GM21723 (cell line): Measurements from ENCODE around the gene C4orf50.
"Not testable (repeated sequence)": the region's sequence is repeated elsewhere in the genome, so short reads cannot be mapped to it uniquely, and the experiment has no call there.

ENCODE experiments used
- ATAC-seq: cut with Tn5 transposase; IDR thresholded peaks from one replicate; pipeline ENCODE4 v1.9.1; 2021; ENCODE audit warnings: mild to moderate bottlenecking, moderate library complexity; ENCODE audit not compliant: unreplicated experiment

Gene C4orf50

DNA sequence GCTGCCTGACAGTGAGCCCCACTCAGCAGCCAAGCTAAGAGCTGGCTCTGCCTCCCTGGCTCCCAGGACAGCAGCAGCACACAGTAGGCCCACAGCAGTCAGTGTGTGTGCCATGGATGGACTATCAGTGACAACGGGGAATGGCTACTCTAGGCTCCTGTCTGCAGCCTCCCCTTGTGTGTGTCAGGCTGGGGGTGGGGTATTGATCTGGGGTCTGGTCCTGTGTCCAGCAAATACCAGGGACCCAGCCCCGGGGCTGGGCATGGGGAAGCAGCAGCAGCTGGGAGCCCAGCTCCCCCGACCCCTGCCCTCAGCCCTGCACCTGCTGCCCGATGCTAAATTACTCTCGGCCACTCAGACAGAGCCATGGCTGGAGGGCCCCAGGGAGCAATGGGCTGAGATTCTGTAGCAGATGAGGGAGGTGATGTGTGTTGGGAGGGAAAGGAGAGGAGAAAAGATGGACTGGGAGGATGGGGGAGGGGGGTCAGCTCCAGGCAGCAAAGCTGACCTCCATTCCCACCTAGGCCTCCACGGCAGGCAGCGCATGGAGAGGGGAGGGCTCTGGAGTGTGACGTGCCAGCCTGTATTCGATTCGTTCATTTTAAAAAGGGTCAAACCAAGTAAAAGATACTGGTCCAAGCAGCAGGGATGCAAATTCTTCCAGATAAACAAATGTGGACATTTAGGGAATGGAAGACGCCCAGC lies 64.0 kb downstream of the C4orf50 start:
- ATAC-seq = no peak

DNA sequence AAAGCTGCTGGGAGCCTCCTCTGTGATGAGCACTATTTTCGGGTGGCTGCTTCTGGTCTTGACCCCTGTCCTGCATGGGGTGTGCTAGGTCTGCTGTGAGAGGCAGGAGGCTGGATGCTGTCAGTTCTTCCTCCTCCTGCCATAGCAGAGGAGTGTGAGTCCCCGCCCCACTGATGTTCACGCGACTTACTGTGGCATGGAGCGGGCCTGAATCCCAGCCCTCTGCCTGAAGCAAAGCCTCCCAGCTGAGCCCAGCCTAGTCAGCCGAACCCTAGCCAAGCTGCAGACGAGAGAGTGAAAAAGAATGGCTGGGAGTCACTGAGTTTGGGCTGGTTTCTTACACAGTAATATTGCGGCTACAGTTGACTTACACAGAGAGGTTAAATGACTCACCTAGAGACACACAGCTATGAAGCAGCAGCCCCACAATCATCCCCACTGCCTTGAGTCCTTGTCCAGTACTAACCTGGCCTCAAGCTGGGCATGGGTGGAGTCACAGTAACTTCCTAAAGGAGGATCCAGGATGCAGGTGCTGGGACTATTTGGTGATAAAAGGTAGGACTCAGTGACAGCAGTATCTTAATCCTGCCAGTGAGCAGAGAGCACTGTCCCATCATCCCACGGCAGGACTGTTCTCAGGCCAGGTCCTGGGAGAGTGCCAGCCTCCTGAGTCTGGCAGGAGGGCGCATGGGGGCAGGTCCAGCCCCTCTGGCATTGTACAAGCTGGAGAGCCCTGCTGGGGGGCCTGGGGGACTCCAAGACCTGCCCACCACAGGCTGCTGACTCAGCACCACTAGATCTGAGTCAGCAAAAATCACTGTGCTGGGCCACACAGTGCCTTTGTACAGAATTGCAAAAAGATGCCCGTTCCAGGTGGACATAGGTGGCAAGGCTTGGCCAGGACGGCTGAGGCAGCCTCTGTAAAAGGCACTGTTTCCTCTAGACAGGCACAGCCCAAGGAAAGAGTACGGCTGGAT lies 65.0 kb downstream of the C4orf50 start:
- ATAC-seq = no peak

DNA sequence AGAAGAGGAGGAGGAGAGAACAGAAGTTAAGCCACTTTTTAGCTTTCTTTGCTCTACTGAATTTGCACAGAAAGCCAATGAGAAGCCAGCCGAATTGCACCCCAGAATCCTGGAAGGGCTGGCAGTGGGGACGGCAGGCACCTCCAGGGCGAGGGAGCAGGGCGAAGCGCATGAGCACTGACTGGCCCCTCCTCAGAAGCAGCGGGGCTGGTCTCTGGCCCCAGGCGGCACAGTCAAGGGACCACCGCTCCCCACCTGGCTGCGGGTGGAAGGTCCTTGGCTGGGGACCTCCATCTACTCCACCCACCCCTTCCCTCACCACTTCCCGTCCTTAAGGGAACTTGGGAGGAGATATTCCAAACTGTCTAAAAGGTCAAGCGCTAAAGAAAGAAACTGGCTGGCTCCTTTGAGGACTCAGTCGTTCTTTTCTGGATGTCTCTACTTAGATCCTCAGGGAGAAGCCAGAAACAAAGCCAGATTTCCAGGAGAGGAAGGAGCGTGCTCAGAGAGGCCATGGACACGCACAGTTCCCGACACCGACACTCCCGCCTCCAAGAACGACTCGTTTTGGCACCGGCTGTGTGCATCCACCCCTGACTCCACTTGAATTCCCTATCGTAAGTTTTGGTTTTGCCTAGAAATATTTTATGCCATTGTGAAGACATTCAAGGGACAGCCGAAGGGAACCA lies 65.8 kb downstream of the C4orf50 start:
- no peak for ATAC-seq

DNA sequence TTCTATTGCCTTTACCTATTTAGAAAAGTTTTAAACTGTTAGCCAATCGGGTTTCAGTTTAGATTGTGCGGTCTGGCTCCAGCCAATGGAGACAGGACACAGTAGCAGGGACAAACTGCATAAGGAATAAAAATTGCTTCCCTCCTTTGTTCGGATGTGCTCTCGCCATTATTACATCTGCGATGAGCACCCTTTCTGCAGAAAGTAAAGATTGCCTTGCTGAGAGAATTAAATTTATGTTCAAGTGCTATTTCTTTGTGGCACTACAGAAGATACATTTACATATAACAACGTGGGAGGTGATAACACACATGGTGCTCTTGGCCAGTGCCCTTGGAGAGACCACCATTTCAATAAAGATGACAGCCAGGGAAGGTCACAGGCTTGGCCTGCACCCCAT lies 71.6 kb downstream of the C4orf50 start:
- not testable (repeated sequence) for ATAC-seq

DNA sequence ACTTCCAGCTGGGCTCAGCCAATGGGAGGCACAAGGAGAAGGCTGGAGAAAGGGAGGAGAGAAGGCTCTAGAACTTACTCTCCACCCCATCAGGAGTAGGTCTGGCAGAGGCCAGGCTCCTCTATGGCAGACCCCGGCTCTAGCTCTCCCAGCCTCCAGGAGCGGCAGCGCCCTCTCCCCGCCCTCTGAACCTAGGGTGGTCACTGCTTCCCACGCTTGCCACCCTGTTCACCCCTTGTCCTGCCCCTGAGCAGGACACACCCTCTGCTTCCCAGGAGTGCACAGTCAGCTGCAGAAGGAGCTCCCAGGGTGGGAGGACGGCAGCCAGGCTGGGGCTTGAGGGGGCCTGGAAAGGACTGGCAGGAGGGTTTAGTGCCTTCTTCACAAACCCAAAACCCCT lies 72.3 kb downstream of the C4orf50 start:
- no peak for ATAC-seq

DNA sequence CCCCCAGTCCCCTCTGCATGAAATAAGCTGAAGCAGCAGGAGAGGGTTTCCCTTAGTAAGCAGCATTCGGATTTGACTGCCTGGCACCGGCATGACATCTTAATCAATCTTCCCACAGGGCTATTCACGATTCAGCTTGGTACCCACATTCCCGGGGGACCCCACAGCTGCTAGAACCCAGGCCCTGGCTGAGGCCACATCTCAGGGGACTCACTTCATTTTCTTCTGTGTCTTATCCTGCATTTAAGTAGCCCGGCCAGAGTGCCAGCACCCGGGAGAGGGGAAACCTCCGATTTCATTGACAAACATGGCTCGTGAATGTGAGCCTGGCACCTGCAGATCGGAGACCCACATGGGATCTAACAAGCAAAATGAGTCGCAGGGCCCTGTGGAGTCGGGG lies 73.1 kb downstream of the C4orf50 start:
- ATAC-seq = no peak

DNA sequence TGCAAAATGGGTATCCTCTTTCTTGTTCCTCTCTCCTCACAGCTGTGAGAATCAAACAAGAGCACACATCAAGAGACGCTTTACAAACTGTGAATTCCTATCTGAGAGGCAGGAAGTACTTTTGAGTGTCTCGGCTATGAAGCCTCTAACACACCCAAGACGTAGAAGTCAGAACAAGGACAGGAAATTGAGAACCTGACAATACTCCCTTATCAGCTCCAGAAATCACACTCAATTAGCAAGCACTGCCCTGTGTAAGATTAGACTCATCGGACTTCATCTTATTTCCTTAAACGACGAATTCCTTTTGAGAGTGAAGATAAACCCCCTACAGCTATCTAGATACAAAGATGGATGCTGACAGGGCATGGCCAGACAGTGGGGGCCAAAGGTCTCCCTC lies 74.7 kb downstream of the C4orf50 start:
- ATAC-seq = no peak

- no peak for ATAC-seq
These were observed 75.3 kb downstream of the C4orf50 start for GRCh38 chr4:5942947-5943346.

DNA sequence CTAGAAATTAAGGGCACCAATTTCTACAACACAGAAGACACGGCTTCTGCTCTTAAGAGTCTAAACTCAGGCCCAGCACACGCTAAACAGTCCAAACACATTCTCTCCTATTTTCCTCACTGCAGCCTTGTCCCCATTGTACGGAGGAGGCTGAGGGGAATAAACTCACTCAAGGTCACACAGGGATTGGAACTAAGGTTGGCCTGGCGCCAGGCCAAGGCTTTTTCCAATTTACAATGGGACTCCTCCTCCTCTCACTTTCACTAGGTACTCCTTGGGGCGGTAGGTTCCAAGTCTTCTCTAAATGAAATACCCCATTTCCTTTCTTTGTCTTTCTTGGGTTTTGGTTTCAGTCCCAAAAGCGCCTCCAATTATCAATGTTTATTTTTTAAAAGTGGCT lies 76.6 kb downstream of the C4orf50 start:
- no peak for ATAC-seq

- no peak for ATAC-seq
These were observed 77.6 kb downstream of the C4orf50 start for GRCh38 chr4:5940470-5941203.

DNA sequence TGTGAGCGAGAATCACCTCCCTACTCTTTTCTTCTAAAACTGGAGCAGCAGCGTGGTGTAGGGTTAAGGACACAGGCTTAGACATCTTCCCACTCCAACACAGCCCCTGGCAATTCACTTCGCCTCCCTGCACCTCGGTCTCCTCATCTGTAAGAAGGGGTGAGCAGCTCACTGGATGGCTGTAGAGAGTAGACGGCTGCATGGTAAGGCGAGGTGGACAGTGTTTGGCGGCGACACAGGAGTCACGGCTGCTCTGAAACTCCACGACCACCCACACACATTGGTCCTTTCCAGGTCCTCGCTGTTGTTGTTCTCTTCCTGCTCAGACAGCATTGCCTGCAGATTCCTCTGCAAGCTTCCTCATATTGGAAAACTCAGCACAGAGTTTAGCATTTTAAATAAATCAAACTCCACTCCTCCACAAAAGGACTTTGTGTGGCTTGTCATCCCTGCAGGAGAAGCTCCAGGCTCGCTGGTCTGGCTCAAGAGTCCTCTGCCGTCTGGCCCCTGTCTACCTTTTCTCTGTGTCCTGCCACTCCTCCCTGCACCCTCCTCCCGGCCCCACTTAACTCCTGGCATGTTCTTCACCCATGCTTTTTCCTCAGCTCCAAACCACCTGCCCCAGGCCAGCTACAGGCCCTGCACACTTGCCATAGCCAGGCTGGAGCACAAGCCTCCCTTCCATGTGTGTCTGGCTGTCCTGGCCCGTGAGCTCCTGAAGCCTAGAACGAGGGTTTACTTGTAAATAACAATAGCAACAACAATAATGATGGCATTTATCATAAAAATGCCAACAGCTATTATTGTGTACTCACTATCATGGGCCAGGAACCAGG lies 84.0 kb downstream of the C4orf50 start:
- no peak for ATAC-seq

- no peak for ATAC-seq
These were observed 85.1 kb downstream of the C4orf50 start for GRCh38 chr4:5933116-5933515.

DNA sequence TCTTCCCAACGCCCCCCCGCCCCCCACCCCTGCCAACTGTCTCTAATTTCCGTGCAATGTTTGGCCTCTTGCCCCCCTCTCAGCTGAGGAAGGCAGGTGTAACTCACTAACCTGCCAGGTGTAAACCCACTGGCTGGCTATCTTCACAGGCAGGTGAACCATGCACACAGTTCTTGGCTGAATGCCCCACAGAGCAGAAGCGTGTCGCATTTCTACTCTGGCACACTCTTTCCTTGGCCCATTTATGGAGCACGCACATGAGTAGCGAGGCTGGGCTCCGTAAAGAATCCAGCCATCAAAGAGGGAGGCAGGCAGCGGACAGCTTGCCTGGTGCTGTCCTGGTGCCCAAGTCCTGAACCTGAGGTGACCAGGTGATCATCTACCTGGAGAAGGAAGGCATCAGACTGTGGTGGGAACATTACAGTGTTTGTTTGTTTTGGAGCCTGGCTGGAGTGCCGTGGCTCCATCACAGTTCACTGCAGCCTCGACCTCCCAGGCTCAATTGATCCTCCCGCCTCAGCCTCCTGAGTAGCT lies 86.1 kb downstream of the C4orf50 start:
- ATAC-seq = no peak

GRCh38 chr4:5931526-5931925 lies 86.7 kb downstream of the C4orf50 start:
- ATAC-seq = no peak

DNA sequence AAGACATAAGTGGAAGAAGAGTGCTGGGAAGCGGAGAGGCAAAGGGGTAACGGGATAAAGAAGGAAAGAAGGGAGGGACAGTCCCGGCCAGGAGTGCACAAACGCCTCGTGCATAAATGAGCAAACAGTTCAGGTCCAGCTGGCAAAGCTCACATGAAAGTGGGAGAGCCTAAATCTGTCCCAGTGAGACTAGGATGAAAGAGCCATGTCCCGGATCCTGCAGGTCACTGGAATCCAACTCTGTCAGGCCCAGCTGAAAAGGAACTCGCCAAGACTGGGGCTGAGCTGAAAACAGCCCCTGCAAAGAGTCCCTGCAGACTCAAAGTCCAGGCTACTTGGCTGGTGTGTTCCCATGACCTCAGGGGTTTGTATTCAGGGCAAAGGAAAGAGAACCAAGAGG lies 87.4 kb downstream of the C4orf50 start:
- ATAC-seq = no peak

GRCh38 chr4:5930456-5930855 lies 87.8 kb downstream of the C4orf50 start:
- ATAC-seq = no peak

DNA sequence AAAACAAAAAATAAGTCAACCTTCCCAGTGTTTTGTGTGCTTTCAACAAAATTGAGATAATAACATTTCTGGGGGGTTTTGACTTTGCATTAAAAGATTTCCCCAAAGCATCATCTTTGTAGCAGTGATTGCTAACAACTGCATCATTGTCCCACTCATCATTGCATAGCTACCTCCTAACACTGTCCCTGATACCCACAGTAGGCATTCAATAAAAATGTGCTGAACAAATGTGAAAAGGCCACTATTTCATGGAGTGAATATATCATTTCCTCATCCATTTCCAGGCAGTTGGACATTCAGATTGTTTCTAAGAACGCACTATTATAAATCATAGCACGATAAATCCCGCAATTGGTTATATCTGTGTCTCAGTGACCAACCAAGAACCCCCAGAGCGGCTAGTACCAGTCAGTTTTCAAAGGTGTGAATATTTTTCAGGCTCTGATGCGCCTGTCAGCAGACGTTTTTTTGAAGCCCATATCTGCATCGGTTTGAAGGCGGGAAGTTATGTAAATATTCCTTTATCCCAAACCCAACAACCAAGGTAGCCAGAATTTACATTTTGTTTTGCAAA lies 89.3 kb downstream of the C4orf50 start:
- no peak for ATAC-seq

DNA sequence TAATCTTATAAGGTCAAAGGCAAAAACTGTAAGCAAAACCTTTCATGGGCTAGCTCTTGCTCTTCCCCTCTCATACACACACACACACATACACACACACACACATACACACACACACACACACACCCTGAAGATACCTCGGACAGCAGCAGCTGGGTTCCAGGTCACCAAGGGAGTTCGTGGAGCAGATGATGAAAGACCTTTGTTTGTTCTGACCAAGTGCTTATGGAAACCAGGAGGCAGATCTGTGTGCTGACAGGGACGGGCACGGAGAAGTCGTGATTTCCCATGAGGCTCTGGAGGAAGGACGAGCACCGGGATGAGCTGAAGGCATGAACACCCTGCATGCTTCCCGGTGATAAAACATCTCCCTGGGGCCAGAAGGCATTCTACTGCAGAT lies 90.0 kb downstream of the C4orf50 start:
- no peak for ATAC-seq

DNA sequence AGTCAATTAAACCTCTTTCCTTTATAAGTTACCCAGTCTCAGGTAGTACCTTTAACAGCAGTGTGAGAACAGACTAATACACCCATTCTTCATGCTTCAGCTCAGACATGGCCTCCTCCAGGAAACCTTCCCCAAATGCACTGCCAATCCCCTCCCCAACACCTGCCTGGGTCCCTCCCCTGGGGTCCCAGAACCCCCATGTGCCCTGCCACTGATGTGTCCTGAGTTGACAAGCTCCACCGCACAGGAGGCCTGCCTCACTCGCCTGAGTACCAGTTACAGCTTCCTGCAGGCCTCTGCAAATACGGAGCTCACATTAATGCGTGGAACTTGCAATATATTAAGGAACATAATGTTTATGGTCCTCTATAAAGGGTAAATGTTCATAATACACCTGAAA lies 90.5 kb downstream of the C4orf50 start:
- ATAC-seq = no peak
